Parathyroid adenoma (tissue), 2 donors: ENCODE results near the gene ALG10B.
A peak's percentile ranks its signal among the peaks of the same experiment; 100 is the strongest.

Experiments
- H2AFZ ChIP-seq: fragments of 300-600 bp; sonication (generic); one replicate; pipeline ENCODE4 v1.7.0; 2017; ENCODE audit warnings: antibody characterized with exemption, mild to moderate bottlenecking
- H3K27ac ChIP-seq: fragments of 300-600 bp; sonication (generic); one replicate; pipeline ENCODE4 v1.7.0; 2017
- H3K27me3 ChIP-seq: fragments of 300-600 bp; sonication (generic); one replicate; pipeline ENCODE4 v1.7.0; 2017; ENCODE audit warnings: low read length; ENCODE audit not compliant: control insufficient read depth, insufficient read depth
- H3K36me3 ChIP-seq: fragments of 300-600 bp; sonication (generic); one replicate; pipeline ENCODE4 v1.7.0; 2017; ENCODE audit warnings: low read length; ENCODE audit not compliant: control insufficient read depth, insufficient read depth
- H3K4me1 ChIP-seq: fragments of 300-600 bp; sonication (generic); one replicate; pipeline ENCODE4 v1.7.0; 2017; ENCODE audit warnings: control low read depth
- H3K4me2 ChIP-seq: fragments of 300-600 bp; sonication (generic); one replicate; pipeline ENCODE4 v1.7.0; 2017; ENCODE audit warnings: low read length
- H3K4me3 ChIP-seq: fragments of 300-600 bp; sonication (generic); one replicate; pipeline ENCODE4 v1.7.0; 2017; ENCODE audit warnings: low read depth, low read length
- H3K79me2 ChIP-seq: fragments of 300-600 bp; sonication (generic); one replicate; pipeline ENCODE4 v1.7.0; 2017; ENCODE audit warnings: control low read depth
- H3K9ac ChIP-seq: fragments of 300-600 bp; sonication (generic); one replicate; pipeline ENCODE4 v1.7.0; 2017; ENCODE audit warnings: mild to moderate bottlenecking
- H3K9me3 ChIP-seq: fragments of 300-600 bp; sonication (generic); one replicate; pipeline ENCODE4 v1.7.0; 2017; ENCODE audit warnings: low read length; ENCODE audit not compliant: control insufficient read depth
- TF ChIP-seq, protein P1 (sequence below): fragments of 300-600 bp; sonication (generic); IDR thresholded peaks from one replicate; pipeline ENCODE4 v1.7.0; 2017; ENCODE audit warnings: antibody characterized with exemption, mild to moderate bottlenecking
- donor health status: primary hyperparathyroidism.

The ALG10B gene

GRCh38 chr12:38316391-38317129, at the start of gene ALG10B:
Gene ALG10B, plus strand, starts transcription at chr12:38316774. Its CDS starts 120 bp downstream, at chr12:38316894.
- Histone ChIP-seq H3K4me1 (no peaks in the 10 kb centered on the region), H3K4me3 (peak within 1 kb of the TSS; percentile 72), H3K36me3 (no peaks in the 10 kb centered on the region), H2AFZ (peak within 1 kb of the TSS; percentile 71), H3K79me2 (no peaks in the 10 kb centered on the region), H3K9me3 (no peaks in the 10 kb centered on the region), H3K27me3 (no peaks in the 10 kb centered on the region), H3K4me2 (peak within 1 kb of the TSS; percentile 74), H3K9ac (peak within 1 kb of the TSS; percentile 42), H3K27ac (peak within 1 kb of the TSS; percentile 72)
- TF ChIP-seq, protein P1, sequence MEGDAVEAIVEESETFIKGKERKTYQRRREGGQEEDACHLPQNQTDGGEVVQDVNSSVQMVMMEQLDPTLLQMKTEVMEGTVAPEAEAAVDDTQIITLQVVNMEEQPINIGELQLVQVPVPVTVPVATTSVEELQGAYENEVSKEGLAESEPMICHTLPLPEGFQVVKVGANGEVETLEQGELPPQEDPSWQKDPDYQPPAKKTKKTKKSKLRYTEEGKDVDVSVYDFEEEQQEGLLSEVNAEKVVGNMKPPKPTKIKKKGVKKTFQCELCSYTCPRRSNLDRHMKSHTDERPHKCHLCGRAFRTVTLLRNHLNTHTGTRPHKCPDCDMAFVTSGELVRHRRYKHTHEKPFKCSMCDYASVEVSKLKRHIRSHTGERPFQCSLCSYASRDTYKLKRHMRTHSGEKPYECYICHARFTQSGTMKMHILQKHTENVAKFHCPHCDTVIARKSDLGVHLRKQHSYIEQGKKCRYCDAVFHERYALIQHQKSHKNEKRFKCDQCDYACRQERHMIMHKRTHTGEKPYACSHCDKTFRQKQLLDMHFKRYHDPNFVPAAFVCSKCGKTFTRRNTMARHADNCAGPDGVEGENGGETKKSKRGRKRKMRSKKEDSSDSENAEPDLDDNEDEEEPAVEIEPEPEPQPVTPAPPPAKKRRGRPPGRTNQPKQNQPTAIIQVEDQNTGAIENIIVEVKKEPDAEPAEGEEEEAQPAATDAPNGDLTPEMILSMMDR: peak; percentile 87

DNA sequence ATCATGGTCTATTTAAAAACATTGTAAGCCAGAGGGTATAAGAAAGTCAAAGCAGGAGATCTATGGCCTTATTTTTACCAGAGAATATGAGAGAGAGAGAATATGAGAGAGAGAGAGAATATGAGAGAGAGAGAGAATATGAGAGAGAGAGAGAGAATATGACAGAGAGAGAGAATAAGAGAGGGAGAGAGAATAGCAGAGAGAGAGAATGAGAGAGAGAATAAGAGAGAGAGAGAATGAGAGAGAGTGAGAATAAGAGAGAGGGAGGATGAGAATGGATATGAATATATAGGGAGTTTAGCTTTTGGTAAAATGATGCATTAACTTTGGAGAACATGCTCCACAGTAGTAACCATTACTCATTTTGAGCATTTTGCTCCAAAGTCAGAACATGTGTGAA, 48.0 kb upstream of the ALG10B start:
- Histone ChIP-seq H3K4me2 (no peak overlapping the region), H3K4me3 (no peak overlapping the region)

GRCh38 chr12:38269897-38270296, 46.7 kb upstream of the ALG10B start:
- no peak overlapping the region for H2AFZ ChIP-seq

More for the DNA sequence above, 48.0 kb upstream of the ALG10B start:
- H3K9ac ChIP-seq: no peak overlapping the region
- no peaks in the 10 kb centered on the region for H3K79me2 ChIP-seq
- no peaks in the 10 kb centered on the region for H3K4me1 ChIP-seq
- H3K9me3 ChIP-seq: no peaks in the 10 kb centered on the region
- no peak overlapping the region for H2AFZ ChIP-seq
- TF ChIP-seq, protein P1: no peak
- no peaks in the 10 kb centered on the region for H3K36me3 ChIP-seq
- H3K27me3 ChIP-seq: no peaks in the 10 kb centered on the region
- no peak overlapping the region for H3K27ac ChIP-seq

GRCh38 chr12:38279756-38280155, 36.8 kb upstream of the ALG10B start:
- H3K4me1 ChIP-seq: no peaks in the 10 kb centered on the region
- H2AFZ ChIP-seq: no peak overlapping the region
- no peak overlapping the region for H3K4me3 ChIP-seq
- no peak overlapping the region for H3K9ac ChIP-seq
- H3K4me2 ChIP-seq: no peak overlapping the region
- H3K9me3 ChIP-seq: no peaks in the 10 kb centered on the region
- no peaks in the 10 kb centered on the region for H3K79me2 ChIP-seq
- no peaks in the 10 kb centered on the region for H3K36me3 ChIP-seq
- TF ChIP-seq, protein P1: no peak
- no peaks in the 10 kb centered on the region for H3K27me3 ChIP-seq
- H3K27ac ChIP-seq: no peak overlapping the region

More at GRCh38 chr12:38269897-38270296, 46.7 kb upstream of the ALG10B start:
- Histone ChIP-seq H3K4me1 (no peaks in the 10 kb centered on the region), H3K9ac (no peak overlapping the region), H3K27ac (no peak overlapping the region), H3K27me3 (no peaks in the 10 kb centered on the region), H3K36me3 (no peaks in the 10 kb centered on the region), H3K79me2 (no peaks in the 10 kb centered on the region), H3K4me2 (no peak overlapping the region), H3K4me3 (no peak overlapping the region), H3K9me3 (no peaks in the 10 kb centered on the region)
- TF ChIP-seq, protein P1: no peak

- H3K27ac ChIP-seq: no peak overlapping the region
- TF ChIP-seq, protein P1: no peak
- H3K79me2 ChIP-seq: no peaks in the 10 kb centered on the region
- H3K9ac ChIP-seq: no peak overlapping the region
- no peaks in the 10 kb centered on the region for H3K36me3 ChIP-seq
- H3K9me3 ChIP-seq: no peaks in the 10 kb centered on the region
- H3K4me1 ChIP-seq: no peaks in the 10 kb centered on the region
- no peaks in the 10 kb centered on the region for H3K27me3 ChIP-seq
- H3K4me3 ChIP-seq: no peak overlapping the region
- H2AFZ ChIP-seq: no peak overlapping the region
- H3K4me2 ChIP-seq: no peak overlapping the region
Measured at GRCh38 chr12:38282886-38283285, 33.7 kb upstream of the ALG10B start.
